ENCODE measurements around the gene COL27A1. TPM values are rescaled to one million over a fixed set of nuclear protein-coding genes. Genes with fewer than 3 reads are reported as not detected.

The COL27A1 gene
- total and polyA plus RNA-seq, 12 donors = 3.0 to 99.8 (median 11.9) TPM

GRCh38 chr9:114114364-114114763, 41.0 kb upstream of the COL27A1 start:
- Histone ChIP-seq H3K27ac (no peak overlapping the region), H3K4me1 (replicated peaks in 1 of 2) (no peaks in the 10 kb centered on the region), H3K9me3 (replicated peaks in 1 of 3) (no peaks in the 10 kb centered on the region), H3K27me3 (peaks cover 18% of the 10 kb centered on the region), H3K36me3 (replicated peaks in 1 of 2) (no peaks in the 10 kb centered on the region), H3K4me3 (no peak overlapping the region)
- intact Hi-C loops (cut with DNase I) = no loop called here
- TF ChIP-seq CTCF (IDR thresholded peaks at IDR 0.05) (no peak), POLR2A (IDR thresholded peaks at IDR 0.05) (no peak)
- WGBS, 4 donors = 49 to 59% (median 54%) methylated on average over 2 of the region's 2 CpGs
- DNase-seq = no peak

GRCh38 chr9:114115654-114116125, 39.6 kb upstream of the COL27A1 start:
- H3K9me3 ChIP-seq (replicated peaks in 1 of 3) = no peaks in the 10 kb centered on the region
- TF ChIP-seq POLR2A (IDR thresholded peaks at IDR 0.05) = no peak
- no peak for TF ChIP-seq CTCF (IDR thresholded peaks at IDR 0.05)
- H3K27ac ChIP-seq = no peak overlapping the region
- no peak overlapping the region for H3K4me3 ChIP-seq
- H3K36me3 ChIP-seq (replicated peaks in 1 of 2) = no peaks in the 10 kb centered on the region
- H3K4me1 ChIP-seq (replicated peaks in 1 of 2) = no peaks in the 10 kb centered on the region
- no peak for DNase-seq
- H3K27me3 ChIP-seq = peaks cover 18% of the 10 kb centered on the region
- intact Hi-C loops (cut with DNase I) = no loop called here
- WGBS, 4 donors = 79 to 91% (median 85%) methylated on average over 8 to 9 of the region's 9 CpGs

- no peaks in the 10 kb centered on the region for H3K36me3 ChIP-seq (replicated peaks in 1 of 2)
- no peak overlapping the region for H3K27ac ChIP-seq
- intact Hi-C loops (cut with DNase I) = no loop called here
- H3K4me3 ChIP-seq = no peak overlapping the region
- TF ChIP-seq POLR2A (IDR thresholded peaks at IDR 0.05) = no peak
- TF ChIP-seq CTCF (IDR thresholded peaks at IDR 0.05) = no peak
- H3K27me3 ChIP-seq = peaks cover 18% of the 10 kb centered on the region
- no peak for DNase-seq
- no peaks in the 10 kb centered on the region for H3K9me3 ChIP-seq (replicated peaks in 1 of 3)
- no peaks in the 10 kb centered on the region for H3K4me1 ChIP-seq (replicated peaks in 1 of 2)
- WGBS, 4 donors = 80 to 90% (median 83%) methylated on average over 8 to 12 of the region's 12 CpGs
Measured at GRCh38 chr9:114116126-114116747, 39.1 kb upstream of the COL27A1 start.

GRCh38 chr9:114117614-114117995, 37.7 kb upstream of the COL27A1 start:
- intact Hi-C loops (cut with DNase I) = no loop called here
- Histone ChIP-seq H3K27ac (no peak overlapping the region), H3K4me3 (no peak overlapping the region), H3K9me3 (replicated peaks in 1 of 3) (no peaks in the 10 kb centered on the region), H3K27me3 (peaks cover 18% of the 10 kb centered on the region), H3K4me1 (replicated peaks in 1 of 2) (no peaks in the 10 kb centered on the region), H3K36me3 (replicated peaks in 1 of 2) (no peaks in the 10 kb centered on the region)
- DNase-seq = no peak
- TF ChIP-seq POLR2A (IDR thresholded peaks at IDR 0.05) = no peak
- TF ChIP-seq CTCF (IDR thresholded peaks at IDR 0.05) = no peak
- WGBS, 4 donors = 83 to 95% (median 92%) methylated on average over 7 of the region's 7 CpGs

Measured in adrenal gland (tissue), 12 donors.